GM23338 (cell line): Measurements from ENCODE around the gene ARHGAP1. TPM values are rescaled to one million over a fixed set of nuclear protein-coding genes. Genes with fewer than 3 reads are reported as not detected.
"Not testable (repeated sequence)": the region's sequence is repeated elsewhere in the genome, so short reads cannot be mapped to it uniquely, and the experiment has no call there.

ENCODE experiments used
- ATAC-seq: fragments of 200-7000 bp; cut with Tn5 transposase; 3 replicates; pipeline ENCODE4 v1.9.1; 2020
- DNase-seq: peaks from one replicate; pipeline ENCODE4 v3.0.0-alpha.2; 2015; ENCODE audit warnings: low spot score
- H2AFZ ChIP-seq: fragments of 200-600 bp; sonication (generic); 2 replicates; pipeline ENCODE4 v1.8.0; 2016; ENCODE audit warnings: antibody characterized with exemption, mild to moderate bottlenecking, moderate library complexity
- H3F3A ChIP-seq: fragments of 200-600 bp; sonication (generic); replicated peaks from 2 replicates; pipeline ENCODE4 v1.8.0; 2017; ENCODE audit warnings: antibody characterized with exemption, mixed run types, low read depth
- H3K27ac ChIP-seq: fragments of 200-600 bp; sonication (generic); 2 replicates; pipeline ENCODE4 v1.6.1; 2016; ENCODE audit warnings: low read depth
- H3K27me3 ChIP-seq: fragments of 200-600 bp; sonication (generic); 2 replicates; pipeline ENCODE4 v1.8.0; 2016; ENCODE audit warnings: mild to moderate bottlenecking, mixed run types, moderate library complexity; ENCODE audit not compliant: insufficient read depth
- H3K36me3 ChIP-seq: fragments of 200-600 bp; sonication (generic); 2 replicates; pipeline ENCODE4 v1.8.0; 2016; ENCODE audit warnings: mild to moderate bottlenecking; ENCODE audit not compliant: insufficient read depth
- H3K4me1 ChIP-seq: fragments of 200-600 bp; sonication (generic); 2 replicates; pipeline ENCODE4 v1.8.0; 2016; ENCODE audit warnings: mild to moderate bottlenecking, moderate library complexity; ENCODE audit not compliant: insufficient read depth
- H3K4me2 ChIP-seq: fragments of 200-600 bp; sonication (generic); 2 replicates; pipeline ENCODE4 v1.7.1; 2017; ENCODE audit warnings: mixed run types
- H3K4me3 ChIP-seq: fragments of 200-600 bp; sonication (generic); 2 replicates; pipeline ENCODE4 v1.6.1; 2016; ENCODE audit warnings: mixed run types
- H3K79me2 ChIP-seq: fragments of 200-600 bp; sonication (generic); replicated peaks from 2 replicates; pipeline ENCODE4 v1.8.0; 2017; ENCODE audit warnings: mild to moderate bottlenecking; ENCODE audit not compliant: insufficient read depth
- H3K9me2 ChIP-seq: fragments of 200-600 bp; sonication (generic); 2 replicates; pipeline ENCODE4 v1.8.0; 2017; ENCODE audit not compliant: insufficient read depth
- H4K20me1 ChIP-seq: fragments of 200-600 bp; sonication (generic); replicated peaks from 2 replicates; pipeline ENCODE4 v1.8.0; 2017; ENCODE audit warnings: mild to moderate bottlenecking; ENCODE audit not compliant: insufficient read depth
- H3K27ac Mint-ChIP-seq: 2 replicates; pipeline ENCODE4 v1.8.0; 2020; ENCODE audit warnings: inconsistent platforms, mild to moderate bottlenecking, moderate library complexity, mixed read lengths
- H3K27me3 Mint-ChIP-seq: 3 replicates; pipeline ENCODE4 v1.8.0; 2022; ENCODE audit warnings: low read depth, mild to moderate bottlenecking, moderate library complexity, mixed read lengths, inconsistent platforms; ENCODE audit not compliant: insufficient read depth, poor library complexity
- H3K36me3 Mint-ChIP-seq: 3 replicates; pipeline ENCODE4 v1.8.0; 2021; ENCODE audit warnings: low read depth, mild to moderate bottlenecking, inconsistent platforms, moderate library complexity, mixed read lengths
- H3K4me1 Mint-ChIP-seq: 3 replicates; pipeline ENCODE4 v1.8.0; 2020; ENCODE audit warnings: mild to moderate bottlenecking, inconsistent platforms, mixed read lengths
- H3K4me3 Mint-ChIP-seq: 3 replicates; pipeline ENCODE4 v1.8.0; 2021; ENCODE audit warnings: moderate library complexity, mild to moderate bottlenecking, inconsistent platforms, mixed read lengths
- H3K9me3 Mint-ChIP-seq: 3 replicates; pipeline ENCODE4 v1.8.0; 2020; ENCODE audit warnings: moderate library complexity, mild to moderate bottlenecking, inconsistent platforms, mixed read lengths
- polyA plus RNA-seq: library from polyadenylated mRNA; unstranded; fragments of >200 nt; fragmentation: Nextera tagmentation; extraction: Ambion mirVana; gene quantifications from 2 replicates; pipeline ENCODE4 v1.2.1, GENCODE V29; 2016
- total RNA-seq: library from RNA; depleted of rRNA; stranded (reverse); fragments of >200 nt; shearing (Covaris generic); gene quantifications from 2 replicates; pipeline ENCODE4 v1.2.3, GENCODE V29; 2014
- TF ChIP-seq, protein P1 (sequence below): fragments of 250-450 bp; sonication (Bioruptor Pico); IDR thresholded peaks from 2 replicates; pipeline ENCODE4 v1.5.0; 2020; ENCODE audit warnings: mild to moderate bottlenecking, moderate library complexity

Gene ARHGAP1
- total and polyA plus RNA-seq, 2 experiments from 2014 or later, result 23.4 to 38.1 TPM

GRCh38 chr11:46717825-46718154, 17.4 kb upstream of the ARHGAP1 start:
- H3K4me1 ChIP-seq, H3K4me3 Mint-ChIP-seq, ATAC-seq, H3K27me3 ChIP-seq, H3K79me2 ChIP-seq, H3K27me3 Mint-ChIP-seq, DNase-seq, H3K36me3 Mint-ChIP-seq, H4K20me1 ChIP-seq, H3K27ac ChIP-seq, H3K4me1 Mint-ChIP-seq, H3K9me2 ChIP-seq, H3K4me2 ChIP-seq, H3K4me3 ChIP-seq, H3K36me3 ChIP-seq, H3K27ac Mint-ChIP-seq, H3F3A ChIP-seq, H3K9me3 Mint-ChIP-seq: not testable (repeated sequence)
- peak overlapping the region; percentile 52; the same call in 1 of the 2 replicates for H2AFZ ChIP-seq

GRCh38 chr11:46712874-46713576, 12.6 kb upstream of the ARHGAP1 start:
- Histone ChIP-seq H3K27me3 (no peaks in the 10 kb centered on the region), H3F3A (no peaks in the 10 kb centered on the region; the same call in 1 of the 2 replicates), H2AFZ (no peak overlapping the region), H3K4me2 (no peak overlapping the region), H3K4me3 (no peak overlapping the region), H3K36me3 (no peaks in the 10 kb centered on the region), H3K4me1 (no peaks in the 10 kb centered on the region), H3K79me2 (no peaks in the 10 kb centered on the region), H3K27ac (no peak overlapping the region), H3K9me2 (no peaks in the 10 kb centered on the region), H4K20me1 (no peaks in the 10 kb centered on the region)
- Mint-ChIP-seq H3K4me1 (no peaks in the 10 kb centered on the region), H3K9me3 (no peaks in the 10 kb centered on the region), H3K4me3 (no peak overlapping the region), H3K27ac (no peak overlapping the region), H3K36me3 (no peaks in the 10 kb centered on the region), H3K27me3 (no peaks in the 10 kb centered on the region)
- no peak for DNase-seq
- TF ChIP-seq, protein P1, sequence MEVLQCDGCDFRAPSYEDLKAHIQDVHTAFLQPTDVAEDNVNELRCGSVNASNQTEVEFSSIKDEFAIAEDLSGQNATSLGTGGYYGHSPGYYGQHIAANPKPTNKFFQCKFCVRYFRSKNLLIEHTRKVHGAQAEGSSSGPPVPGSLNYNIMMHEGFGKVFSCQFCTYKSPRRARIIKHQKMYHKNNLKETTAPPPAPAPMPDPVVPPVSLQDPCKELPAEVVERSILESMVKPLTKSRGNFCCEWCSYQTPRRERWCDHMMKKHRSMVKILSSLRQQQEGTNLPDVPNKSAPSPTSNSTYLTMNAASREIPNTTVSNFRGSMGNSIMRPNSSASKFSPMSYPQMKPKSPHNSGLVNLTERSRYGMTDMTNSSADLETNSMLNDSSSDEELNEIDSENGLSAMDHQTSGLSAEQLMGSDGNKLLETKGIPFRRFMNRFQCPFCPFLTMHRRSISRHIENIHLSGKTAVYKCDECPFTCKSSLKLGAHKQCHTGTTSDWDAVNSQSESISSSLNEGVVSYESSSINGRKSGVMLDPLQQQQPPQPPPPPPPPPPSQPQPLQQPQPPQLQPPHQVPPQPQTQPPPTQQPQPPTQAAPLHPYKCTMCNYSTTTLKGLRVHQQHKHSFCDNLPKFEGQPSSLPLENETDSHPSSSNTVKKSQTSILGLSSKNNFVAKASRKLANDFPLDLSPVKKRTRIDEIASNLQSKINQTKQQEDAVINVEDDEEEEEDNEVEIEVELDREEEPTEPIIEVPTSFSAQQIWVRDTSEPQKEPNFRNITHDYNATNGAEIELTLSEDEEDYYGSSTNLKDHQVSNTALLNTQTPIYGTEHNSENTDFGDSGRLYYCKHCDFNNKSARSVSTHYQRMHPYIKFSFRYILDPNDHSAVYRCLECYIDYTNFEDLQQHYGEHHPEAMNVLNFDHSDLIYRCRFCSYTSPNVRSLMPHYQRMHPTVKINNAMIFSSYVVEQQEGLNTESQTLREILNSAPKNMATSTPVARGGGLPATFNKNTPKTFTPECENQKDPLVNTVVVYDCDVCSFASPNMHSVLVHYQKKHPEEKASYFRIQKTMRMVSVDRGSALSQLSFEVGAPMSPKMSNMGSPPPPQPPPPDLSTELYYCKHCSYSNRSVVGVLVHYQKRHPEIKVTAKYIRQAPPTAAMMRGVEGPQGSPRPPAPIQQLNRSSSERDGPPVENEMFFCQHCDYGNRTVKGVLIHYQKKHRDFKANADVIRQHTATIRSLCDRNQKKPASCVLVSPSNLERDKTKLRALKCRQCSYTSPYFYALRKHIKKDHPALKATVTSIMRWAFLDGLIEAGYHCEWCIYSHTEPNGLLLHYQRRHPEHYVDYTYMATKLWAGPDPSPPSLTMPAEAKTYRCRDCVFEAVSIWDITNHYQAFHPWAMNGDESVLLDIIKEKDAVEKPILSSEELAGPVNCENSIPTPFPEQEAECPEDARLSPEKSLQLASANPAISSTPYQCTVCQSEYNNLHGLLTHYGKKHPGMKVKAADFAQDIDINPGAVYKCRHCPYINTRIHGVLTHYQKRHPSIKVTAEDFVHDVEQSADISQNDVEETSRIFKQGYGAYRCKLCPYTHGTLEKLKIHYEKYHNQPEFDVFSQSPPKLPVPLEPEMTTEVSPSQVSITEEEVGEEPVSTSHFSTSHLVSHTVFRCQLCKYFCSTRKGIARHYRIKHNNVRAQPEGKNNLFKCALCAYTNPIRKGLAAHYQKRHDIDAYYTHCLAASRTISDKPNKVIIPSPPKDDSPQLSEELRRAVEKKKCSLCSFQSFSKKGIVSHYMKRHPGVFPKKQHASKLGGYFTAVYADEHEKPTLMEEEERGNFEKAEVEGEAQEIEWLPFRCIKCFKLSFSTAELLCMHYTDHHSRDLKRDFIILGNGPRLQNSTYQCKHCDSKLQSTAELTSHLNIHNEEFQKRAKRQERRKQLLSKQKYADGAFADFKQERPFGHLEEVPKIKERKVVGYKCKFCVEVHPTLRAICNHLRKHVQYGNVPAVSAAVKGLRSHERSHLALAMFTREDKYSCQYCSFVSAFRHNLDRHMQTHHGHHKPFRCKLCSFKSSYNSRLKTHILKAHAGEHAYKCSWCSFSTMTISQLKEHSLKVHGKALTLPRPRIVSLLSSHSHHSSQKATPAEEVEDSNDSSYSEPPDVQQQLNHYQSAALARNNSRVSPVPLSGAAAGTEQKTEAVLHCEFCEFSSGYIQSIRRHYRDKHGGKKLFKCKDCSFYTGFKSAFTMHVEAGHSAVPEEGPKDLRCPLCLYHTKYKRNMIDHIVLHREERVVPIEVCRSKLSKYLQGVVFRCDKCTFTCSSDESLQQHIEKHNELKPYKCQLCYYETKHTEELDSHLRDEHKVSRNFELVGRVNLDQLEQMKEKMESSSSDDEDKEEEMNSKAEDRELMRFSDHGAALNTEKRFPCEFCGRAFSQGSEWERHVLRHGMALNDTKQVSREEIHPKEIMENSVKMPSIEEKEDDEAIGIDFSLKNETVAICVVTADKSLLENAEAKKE (CRISPR knock-in tag), result no peak
- no peak for ATAC-seq
